Fibroblast of skin of right quadriceps (primary cell): Measurements from ENCODE around the gene PDCD11.

Experiments used
- DNase-seq: peaks from one replicate; pipeline ENCODE4 v3.0.0-alpha.2; 2013

The PDCD11 gene

GRCh38 chr10:103451831-103452505 lies 55.5 kb downstream of the PDCD11 start, which contains the start of gene CALHM2:
Gene CALHM2 (minus strand): TSS chr10:103452370. CDS start chr10:103449941, 2,429 bp downstream.
- peak; percentile 54 for DNase-seq

- DNase-seq = no peak
These were observed 56.2 kb downstream of the PDCD11 start for GRCh38 chr10:103452506-103453230.

GRCh38 chr10:103454026-103454425 lies 57.6 kb downstream of the PDCD11 start:
- no peak for DNase-seq

GRCh38 chr10:103455235-103455634 lies 58.8 kb downstream of the PDCD11 start:
- no peak for DNase-seq

GRCh38 chr10:103456074-103456660 lies 59.7 kb downstream of the PDCD11 start:
- no peak for DNase-seq

- DNase-seq = no peak
These were observed 60.8 kb downstream of the PDCD11 start for GRCh38 chr10:103457176-103457712.

GRCh38 chr10:103457896-103458583 lies 61.6 kb downstream of the PDCD11 start:
- DNase-seq = no peak

- no peak for DNase-seq
These were observed 62.3 kb downstream of the PDCD11 start, which contains the start of gene CALHM1 for GRCh38 chr10:103458720-103459119. Gene CALHM1 (minus strand): TSS chr10:103458900. CDS start chr10:103458751, 149 bp downstream.

- no peak for DNase-seq
These were observed 63.2 kb downstream of the PDCD11 start for GRCh38 chr10:103459615-103460014.

GRCh38 chr10:103463499-103463898 lies 67.1 kb downstream of the PDCD11 start:
- DNase-seq = no peak

- no peak for DNase-seq
These were observed 69.2 kb downstream of the PDCD11 start for GRCh38 chr10:103465411-103466179.

GRCh38 chr10:103466734-103467133 lies 70.3 kb downstream of the PDCD11 start:
- peak; percentile 35 for DNase-seq

- no peak for DNase-seq
These were observed 71.0 kb downstream of the PDCD11 start for GRCh38 chr10:103467406-103467805.

- DNase-seq = no peak
These were observed 72.8 kb downstream of the PDCD11 start for GRCh38 chr10:103469201-103469600.

- peak; percentile 28 for DNase-seq
These were observed 74.6 kb downstream of the PDCD11 start for GRCh38 chr10:103470761-103471653.

GRCh38 chr10:103472005-103472404 lies 75.6 kb downstream of the PDCD11 start:
- no peak for DNase-seq

- DNase-seq = no peak
These were observed 76.8 kb downstream of the PDCD11 start for GRCh38 chr10:103473261-103473671.

- DNase-seq = no peak
These were observed 77.7 kb downstream of the PDCD11 start for GRCh38 chr10:103474077-103474476.

- DNase-seq = no peak
These were observed 79.0 kb downstream of the PDCD11 start for GRCh38 chr10:103475437-103475836.

GRCh38 chr10:103476046-103476768 lies 79.8 kb downstream of the PDCD11 start:
- DNase-seq = no peak
